HEK293 (cell line): ENCODE results near the gene THEM4.

Experiments
- CTCF ChIA-PET: fragments of 350-600 bp; formaldehyde crosslinking; extraction: SDS; loops from one replicate; lab custom pipeline; 2021; ENCODE audit warnings: antibody characterized with exemption; lab: Yijun Ruan, JAX
- POLR2A ChIA-PET: fragments of 300-600 bp; formaldehyde crosslinking; extraction: SDS; loops from one replicate; lab custom pipeline; 2020; ENCODE audit warnings: antibody characterized with exemption, inconsistent platforms; lab: Yijun Ruan, JAX
- H3K27ac ChIP-seq: fragments of 200-500 bp; sonication (Bioruptor generic); 2 replicates; pipeline ENCODE4 v1.5.1; 2014; ENCODE audit warnings: low read depth, low read length, control low read depth, inconsistent platforms; ENCODE audit errors: extremely low read depth
- H3K36me3 ChIP-seq, 2 experiments: fragments of 200-500 bp in 1 of 2; sonication (Bioruptor generic) in 1 of 2; 1 replicate in 1 of 2; 2 replicates in 1 of 2; pipeline ENCODE4 v1.5.1; 2014 to 2017; ENCODE audit warnings: inconsistent platforms in 2 of 2, low read length in 2 of 2; ENCODE audit not compliant: control insufficient read depth in 2 of 2, insufficient read depth in 1 of 2
- H3K4me1 ChIP-seq: fragments of 200-500 bp; sonication (Bioruptor generic); 2 replicates; pipeline ENCODE4 v1.5.1; 2014; ENCODE audit warnings: mild to moderate bottlenecking, low read length, inconsistent platforms; ENCODE audit not compliant: control insufficient read depth, insufficient read depth
- H3K4me3 ChIP-seq: 2 replicates; pipeline ENCODE4 v1.5.1; 2011; ENCODE audit warnings: low read depth, mild to moderate bottlenecking, control low read depth, low read length, moderate library complexity
- H3K9me3 ChIP-seq: fragments of 200-500 bp; sonication (Bioruptor generic); 2 replicates; pipeline ENCODE4 v1.5.1; 2014; ENCODE audit warnings: low read depth, low read length, inconsistent platforms; ENCODE audit not compliant: control insufficient read depth, insufficient read depth
- BCL11A ChIP-seq: fragments of 450-650 bp; formaldehyde crosslinking; IDR thresholded peaks from 2 replicates; pipeline ENCODE4 v1.5.1; 2016; ENCODE audit warnings: low read depth, missing biosample characterization, missing genetic modification characterization
- HOXD13 ChIP-seq: sonication (generic); formaldehyde crosslinking; IDR thresholded peaks from 2 replicates; pipeline ENCODE4 v1.8.0; 2022; ENCODE audit warnings: missing genetic modification reagents, borderline replicate concordance
- SETDB1 ChIP-seq: IDR thresholded peaks from one replicate; pipeline ENCODE4 v1.6.1; 2017; ENCODE audit warnings: mild to moderate bottlenecking, low read length, moderate library complexity, mixed read lengths; ENCODE audit not compliant: insufficient read length
- ZBTB1 ChIP-seq: fragments of 450-650 bp; formaldehyde crosslinking; IDR thresholded peaks from 2 replicates; pipeline ENCODE4 v1.5.1; 2016; ENCODE audit warnings: missing biosample characterization, missing genetic modification characterization
- ZBTB48 ChIP-seq: fragments of 450-650 bp; formaldehyde crosslinking; IDR thresholded peaks from 2 replicates; pipeline ENCODE4 v1.5.1; 2016; ENCODE audit warnings: missing biosample characterization, missing genetic modification characterization
- ZFHX2 ChIP-seq: fragments of 450-650 bp; formaldehyde crosslinking; conservative IDR thresholded peaks from 2 replicates; pipeline ENCODE4 v1.5.1; 2016; ENCODE audit warnings: missing biosample characterization, missing genetic modification characterization
- ZNF121 ChIP-seq: fragments of 450-650 bp; formaldehyde crosslinking; IDR thresholded peaks from 2 replicates; pipeline ENCODE4 v1.5.1; 2016; ENCODE audit warnings: missing biosample characterization, missing genetic modification characterization
- ZNF18 ChIP-seq: fragments of 450-650 bp; formaldehyde crosslinking; IDR thresholded peaks from 2 replicates; pipeline ENCODE4 v1.5.1; 2016; ENCODE audit warnings: missing biosample characterization, missing genetic modification characterization
- ZNF221 ChIP-seq: fragments of 450-650 bp; formaldehyde crosslinking; IDR thresholded peaks from 2 replicates; pipeline ENCODE4 v1.5.1; 2017; ENCODE audit warnings: missing biosample characterization, missing genetic modification characterization, borderline replicate concordance
- ZNF23 ChIP-seq: fragments of 450-650 bp; formaldehyde crosslinking; IDR thresholded peaks from 2 replicates; pipeline ENCODE4 v1.5.1; 2016; ENCODE audit warnings: missing biosample characterization, missing genetic modification characterization, borderline replicate concordance
- ZNF239 ChIP-seq: fragments of 450-650 bp; formaldehyde crosslinking; IDR thresholded peaks from 2 replicates; pipeline ENCODE4 v1.5.1; 2016; ENCODE audit warnings: missing biosample characterization, missing genetic modification characterization
- ZNF302 ChIP-seq: fragments of 450-650 bp; formaldehyde crosslinking; IDR thresholded peaks from 2 replicates; pipeline ENCODE4 v1.5.1; 2016; ENCODE audit warnings: missing biosample characterization, missing genetic modification characterization, low read depth
- ZNF311 ChIP-seq: fragments of 450-650 bp; formaldehyde crosslinking; IDR thresholded peaks from 2 replicates; pipeline ENCODE4 v1.5.1; 2017; ENCODE audit warnings: missing biosample characterization, missing genetic modification characterization, borderline replicate concordance
- ZNF354C ChIP-seq: fragments of 450-650 bp; formaldehyde crosslinking; IDR thresholded peaks from 2 replicates; pipeline ENCODE4 v1.5.1; 2016; ENCODE audit warnings: missing biosample characterization, missing genetic modification characterization, low read depth, borderline replicate concordance
- ZNF37A ChIP-seq: fragments of 450-650 bp; IDR thresholded peaks from 2 replicates; pipeline ENCODE4 v1.5.1; 2018; ENCODE audit warnings: missing biosample characterization, missing genetic modification characterization
- ZNF391 ChIP-seq: fragments of 450-650 bp; formaldehyde crosslinking; IDR thresholded peaks from 2 replicates; pipeline ENCODE4 v1.5.1; 2016; ENCODE audit warnings: low read depth, missing biosample characterization, missing genetic modification characterization, borderline replicate concordance
- ZNF473 ChIP-seq: fragments of 450-650 bp; formaldehyde crosslinking; IDR thresholded peaks from 2 replicates; pipeline ENCODE4 v1.5.1; 2017; ENCODE audit warnings: missing biosample characterization, missing genetic modification characterization
- ZNF521 ChIP-seq: fragments of 450-650 bp; formaldehyde crosslinking; IDR thresholded peaks from 2 replicates; pipeline ENCODE4 v1.5.1; 2017; ENCODE audit warnings: missing biosample characterization, mild to moderate bottlenecking, missing genetic modification characterization
- ZNF621 ChIP-seq: fragments of 450-650 bp; formaldehyde crosslinking; IDR thresholded peaks from 2 replicates; pipeline ENCODE4 v1.5.1; 2017; ENCODE audit warnings: missing biosample characterization, missing genetic modification characterization
- ZNF629 ChIP-seq: fragments of 450-650 bp; formaldehyde crosslinking; IDR thresholded peaks from 2 replicates; pipeline ENCODE4 v1.5.1; 2017; ENCODE audit warnings: missing biosample characterization, missing genetic modification characterization
- ZNF785 ChIP-seq: fragments of 450-650 bp; formaldehyde crosslinking; IDR thresholded peaks from 2 replicates; pipeline ENCODE4 v1.5.1; 2016; ENCODE audit warnings: missing biosample characterization, missing genetic modification characterization
- ZNF843 ChIP-seq: fragments of 450-650 bp; formaldehyde crosslinking; IDR thresholded peaks from 2 replicates; pipeline ENCODE4 v1.5.1; 2016; ENCODE audit warnings: missing biosample characterization, missing genetic modification characterization
- TF ChIP-seq, protein P1 (sequence below): fragments of 450-650 bp; formaldehyde crosslinking; IDR thresholded peaks from 2 replicates; pipeline ENCODE4 v1.5.1; 2016; ENCODE audit warnings: missing biosample characterization, missing genetic modification characterization
- TF ChIP-seq, protein P2 (sequence below): fragments of 450-650 bp; formaldehyde crosslinking; IDR thresholded peaks from 2 replicates; pipeline ENCODE4 v1.5.1; 2016; ENCODE audit warnings: missing biosample characterization, missing genetic modification characterization

Gene THEM4

GRCh38 chr1:151915061-151915686 is 5.9 kb upstream of the THEM4 start:
- ChIA-PET POLR2A (no interaction called here), CTCF (interaction anchor here (0.5 to 1.0 kb wide), 8 partner anchors 12 to 1451 kb away, joined by 3 to 6 read pairs (median 3); no protein-coding TSS in a partner anchor)
- H3K27ac ChIP-seq = no peak overlapping the region
- H3K4me3 ChIP-seq = no peak overlapping the region
- H3K9me3 ChIP-seq = no peaks in the 10 kb centered on the region
- no peaks in the 10 kb centered on the region for H3K36me3 ChIP-seq
- no peak for TF ChIP-seq HOXD13 (CRISPR knock-in tag)
- no peak for TF ChIP-seq ZFHX2 (tag by site-specific recombination)
- TF ChIP-seq ZBTB1 = no peak
- no peak for TF ChIP-seq ZNF23
- TF ChIP-seq ZNF629 (tag by site-specific recombination) = no peak
- TF ChIP-seq, protein P1, sequence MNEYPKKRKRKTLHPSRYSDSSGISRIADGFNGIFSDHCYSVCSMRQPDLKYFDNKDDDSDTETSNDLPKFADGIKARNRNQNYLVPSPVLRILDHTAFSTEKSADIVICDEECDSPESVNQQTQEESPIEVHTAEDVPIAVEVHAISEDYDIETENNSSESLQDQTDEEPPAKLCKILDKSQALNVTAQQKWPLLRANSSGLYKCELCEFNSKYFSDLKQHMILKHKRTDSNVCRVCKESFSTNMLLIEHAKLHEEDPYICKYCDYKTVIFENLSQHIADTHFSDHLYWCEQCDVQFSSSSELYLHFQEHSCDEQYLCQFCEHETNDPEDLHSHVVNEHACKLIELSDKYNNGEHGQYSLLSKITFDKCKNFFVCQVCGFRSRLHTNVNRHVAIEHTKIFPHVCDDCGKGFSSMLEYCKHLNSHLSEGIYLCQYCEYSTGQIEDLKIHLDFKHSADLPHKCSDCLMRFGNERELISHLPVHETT (tag by site-specific recombination) = no peak
- TF ChIP-seq ZNF473 = no peak
- TF ChIP-seq, protein P2, sequence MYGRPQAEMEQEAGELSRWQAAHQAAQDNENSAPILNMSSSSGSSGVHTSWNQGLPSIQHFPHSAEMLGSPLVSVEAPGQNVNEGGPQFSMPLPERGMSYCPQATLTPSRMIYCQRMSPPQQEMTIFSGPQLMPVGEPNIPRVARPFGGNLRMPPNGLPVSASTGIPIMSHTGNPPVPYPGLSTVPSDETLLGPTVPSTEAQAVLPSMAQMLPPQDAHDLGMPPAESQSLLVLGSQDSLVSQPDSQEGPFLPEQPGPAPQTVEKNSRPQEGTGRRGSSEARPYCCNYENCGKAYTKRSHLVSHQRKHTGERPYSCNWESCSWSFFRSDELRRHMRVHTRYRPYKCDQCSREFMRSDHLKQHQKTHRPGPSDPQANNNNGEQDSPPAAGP (tag by site-specific recombination) = no peak
- TF ChIP-seq ZNF391 (tag by site-specific recombination) = no peak
- TF ChIP-seq ZBTB48 = no peak
- no peak for TF ChIP-seq ZNF221 (tag by site-specific recombination)
- TF ChIP-seq ZNF121 (tag by site-specific recombination) = no peak
- TF ChIP-seq ZNF621 (tag by site-specific recombination) = no peak
- TF ChIP-seq ZNF843 (tag by site-specific recombination) = no peak
- no peak for TF ChIP-seq ZNF521 (tag by site-specific recombination)
- TF ChIP-seq ZNF302 (tag by site-specific recombination) = no peak
- TF ChIP-seq, all 188 proteins: peak for 0
- no peaks in the 10 kb centered on the region for H3K4me1 ChIP-seq

DNA sequence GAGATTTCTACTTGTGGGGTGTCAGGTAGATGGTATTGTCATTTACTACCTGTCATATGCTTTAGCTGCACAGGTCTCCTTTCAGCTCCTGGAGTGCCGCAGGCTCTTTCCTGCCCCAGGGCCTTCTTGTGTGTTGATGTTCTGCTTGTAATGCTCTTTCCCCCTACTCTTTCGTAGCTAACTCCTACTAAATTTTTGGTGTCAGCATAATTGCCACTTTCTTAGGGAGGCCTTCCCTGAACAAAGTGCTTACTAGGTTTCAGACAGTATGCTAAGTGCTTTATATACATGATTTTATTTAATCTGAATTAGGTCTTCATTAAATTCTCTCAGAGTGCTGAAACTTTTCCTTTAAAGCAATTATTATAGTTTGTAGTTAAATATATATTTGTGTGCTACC is 4.8 kb upstream of the THEM4 start:
- CTCF ChIA-PET = interaction anchor here (1.0 kb wide), 1 partner anchor 15 kb away, joined by 4 read pairs; no protein-coding TSS in a partner anchor
- no peaks in the 10 kb centered on the region for H3K9me3 ChIP-seq
- no peaks in the 10 kb centered on the region for H3K36me3 ChIP-seq
- H3K4me3 ChIP-seq = no peak overlapping the region
- TF ChIP-seq ZNF311 (tag by site-specific recombination) (no peak), BCL11A (tag by site-specific recombination) (no peak), ZNF18 (no peak), ZNF785 (tag by site-specific recombination) (no peak), ZNF37A (tag by site-specific recombination) (no peak), ZNF621 (tag by site-specific recombination) (no peak), ZNF239 (no peak), ZNF354C (tag by site-specific recombination) (no peak), SETDB1 (no peak)
- H3K27ac ChIP-seq = no peak overlapping the region
- no peaks in the 10 kb centered on the region for H3K4me1 ChIP-seq
- POLR2A ChIA-PET = no interaction called here
